ENCODE results near the gene ARID3A.
"Not testable (repeated sequence)": the region's sequence is repeated elsewhere in the genome, so short reads cannot be mapped to it uniquely, and the experiment has no call there.

The ARID3A gene

DNA sequence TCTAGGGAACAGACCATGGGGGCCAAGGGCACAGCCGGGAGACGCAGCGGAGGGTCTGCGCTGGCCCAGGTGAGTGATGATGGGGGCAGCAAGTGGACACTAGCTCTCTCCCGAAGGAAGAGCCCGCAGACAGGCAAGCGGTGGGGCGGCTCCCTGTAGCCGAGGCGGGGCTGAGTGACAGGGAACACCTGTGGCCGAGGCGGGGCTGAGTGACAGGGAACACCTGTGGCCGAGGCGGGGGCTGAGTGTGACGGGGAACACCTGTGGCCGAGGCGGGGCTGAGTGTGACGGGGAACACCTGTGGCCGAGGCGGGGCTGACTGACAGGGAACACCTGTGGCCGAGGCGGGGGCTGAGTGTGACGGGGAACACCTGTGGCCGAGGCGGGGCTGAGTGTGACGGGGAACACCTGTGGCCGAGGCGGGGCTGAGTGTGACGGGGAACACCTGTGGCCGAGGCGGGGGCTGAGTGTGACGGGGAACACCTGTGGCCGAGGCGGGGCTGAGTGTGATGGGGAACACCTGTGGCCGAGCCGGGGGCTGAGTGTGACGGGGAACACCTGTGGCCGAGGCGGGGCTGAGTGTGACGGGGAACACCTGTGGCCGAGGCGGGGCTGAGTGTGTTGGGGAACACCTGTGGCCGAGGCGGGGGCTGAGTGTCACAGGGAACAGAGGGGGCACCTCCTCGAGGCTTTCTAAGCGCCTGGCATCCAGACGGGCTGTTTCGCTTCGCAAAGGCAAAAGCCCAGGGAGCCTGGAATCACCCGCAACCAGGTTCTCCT is 34.2 kb upstream of the ARID3A start:
- not testable (repeated sequence) for DNase-seq

DNA sequence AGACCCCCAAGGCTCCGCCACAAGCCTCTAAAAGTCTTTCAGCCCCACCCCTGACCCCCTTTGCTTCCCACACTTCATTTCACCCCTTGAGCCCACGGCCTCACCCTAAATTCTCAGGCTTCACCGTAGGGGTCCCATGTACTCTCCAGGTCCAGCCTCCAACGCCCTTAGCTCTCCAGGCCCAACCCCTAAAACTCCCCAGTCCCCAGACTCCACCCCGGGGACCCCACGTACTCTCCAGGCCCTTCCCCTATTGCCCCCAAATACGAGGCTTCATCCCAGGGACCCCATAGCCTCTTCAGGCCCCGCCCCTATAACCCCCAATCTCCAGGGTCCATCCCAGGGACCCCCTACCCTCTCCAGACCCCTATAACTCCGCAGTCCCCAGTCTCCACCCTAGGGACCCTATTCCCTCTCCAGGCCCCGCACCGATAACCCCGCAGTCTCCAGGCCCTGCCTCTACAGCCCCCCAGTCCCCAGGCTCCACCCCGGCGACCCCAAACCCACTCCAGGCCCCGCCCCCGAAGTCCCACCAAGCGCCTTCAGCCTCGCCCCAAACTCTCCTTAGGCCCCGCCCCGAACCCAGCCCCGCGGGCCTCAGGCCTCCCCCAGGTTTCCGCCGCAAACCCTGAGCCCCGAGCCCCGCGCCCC is 33.5 kb upstream of the ARID3A start:
- DNase-seq = no peak

DNA sequence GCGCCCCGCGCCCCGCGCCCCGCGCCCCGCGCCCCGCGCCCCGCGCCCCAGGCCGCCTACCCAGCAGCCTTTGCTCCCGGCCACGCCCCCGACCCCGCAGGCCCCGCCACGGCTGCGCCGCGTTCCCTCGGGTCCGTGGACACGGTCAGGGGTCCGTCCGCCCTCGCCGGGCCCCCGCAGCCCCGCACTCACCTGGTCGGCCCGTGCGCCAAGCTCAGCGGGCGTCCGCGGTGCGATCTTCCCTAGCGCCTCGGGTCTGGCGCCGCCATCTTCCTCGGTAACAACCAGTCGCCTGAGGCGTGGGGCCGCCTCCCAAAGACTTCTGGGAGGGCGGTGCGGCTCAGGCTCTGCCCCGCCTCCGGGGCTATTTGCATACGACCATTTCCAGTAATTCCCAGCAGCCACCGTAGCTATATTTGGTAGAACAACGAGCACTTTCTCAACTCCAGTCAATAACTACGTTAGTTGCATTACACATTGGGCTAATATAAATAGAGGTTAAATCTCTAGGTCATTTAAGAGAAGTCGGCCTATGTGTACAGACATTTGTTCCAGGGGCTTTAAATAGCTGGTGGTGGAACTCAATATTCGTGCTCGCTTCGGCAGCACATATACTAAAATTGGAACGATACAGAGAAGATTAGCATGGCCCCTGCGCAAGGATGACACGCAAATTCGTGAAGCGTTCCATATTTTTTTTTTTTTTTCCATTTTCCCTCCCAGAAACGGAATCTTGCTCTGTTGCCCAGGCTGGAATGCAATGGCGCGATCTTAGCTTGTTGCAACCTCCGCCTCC is 32.7 kb upstream of the ARID3A start, which contains the start of the genes MED16 and RNU6-9:
Gene MED16, minus strand, starts transcription at position 294 of the 796 bp plus-strand sequence. CDS start 2,056 bp downstream, outside the sequence.
Gene RNU6-9, plus strand, starts transcription at position 591 of the 796 bp plus-strand sequence.
- DNase-seq = peak; percentile 91

DNA sequence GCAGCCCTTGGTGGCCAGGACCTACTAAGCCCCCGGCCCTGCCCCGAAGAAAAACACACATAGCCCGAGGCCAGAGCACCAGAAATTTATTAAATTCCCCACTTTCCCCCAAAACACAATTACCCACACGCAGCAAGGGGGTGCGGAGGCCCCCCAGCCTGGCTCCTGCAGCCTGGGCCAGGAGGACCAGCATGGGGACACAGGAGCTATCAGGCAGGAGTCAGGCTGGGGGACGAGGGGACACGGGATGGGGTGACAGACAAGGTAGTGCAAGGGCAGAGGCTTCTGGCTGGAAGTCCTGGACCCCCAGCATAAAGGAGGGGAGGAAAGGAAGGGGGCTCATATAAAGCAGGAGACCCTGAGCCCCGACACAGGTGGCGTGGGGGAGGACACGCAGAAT is 29.4 kb upstream of the ARID3A start:
- DNase-seq = no peak

DNA sequence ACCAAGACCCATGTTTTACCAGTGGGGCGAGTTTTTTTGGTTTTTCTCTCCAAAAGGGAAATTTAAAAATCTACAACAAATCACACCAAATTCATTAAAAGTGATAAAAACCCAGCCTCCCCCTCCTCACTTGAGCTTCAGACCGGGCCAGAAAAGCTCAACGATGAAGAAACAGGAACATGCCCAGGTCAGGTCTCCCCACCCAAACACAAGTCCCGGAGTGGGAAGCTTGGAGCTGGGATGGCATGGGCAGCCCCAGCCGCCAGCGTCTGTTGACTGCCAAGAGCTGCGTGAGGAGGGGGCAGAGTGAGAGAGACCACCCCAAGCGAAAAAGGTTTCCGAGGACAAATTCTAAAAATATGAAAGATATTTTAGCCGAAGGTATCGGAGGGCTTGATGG is 28.8 kb upstream of the ARID3A start:
- DNase-seq = no peak

DNA sequence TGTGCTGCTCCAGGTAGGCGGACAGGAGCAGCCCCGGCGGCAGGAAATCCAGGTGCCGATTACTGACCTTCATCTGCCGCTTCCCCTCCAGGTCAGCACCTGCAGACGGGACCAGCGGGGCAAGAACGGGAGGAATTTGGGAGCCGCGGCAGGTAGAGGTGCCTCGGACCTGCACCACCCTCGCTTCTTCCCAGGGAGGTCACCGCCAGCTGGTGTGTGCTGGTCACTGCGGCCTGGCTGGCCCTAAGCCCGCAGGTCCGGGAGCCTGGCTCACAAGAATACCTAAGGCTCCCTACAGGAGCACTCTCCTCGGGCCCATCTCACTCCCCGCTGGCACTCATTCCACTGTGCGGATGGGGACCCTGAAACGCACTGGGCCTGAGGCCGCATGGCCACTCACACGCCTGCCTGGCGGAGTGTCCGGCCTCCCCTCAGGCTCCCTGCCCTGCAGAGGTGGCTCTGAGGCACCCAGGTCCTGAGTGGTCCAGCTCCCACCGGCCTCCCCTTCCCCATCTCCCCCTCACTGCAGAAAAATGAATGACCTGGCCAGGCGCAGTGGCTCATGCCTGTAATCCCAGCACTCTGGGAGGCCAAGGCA is 28.3 kb upstream of the ARID3A start:
- DNase-seq = no peak

DNA sequence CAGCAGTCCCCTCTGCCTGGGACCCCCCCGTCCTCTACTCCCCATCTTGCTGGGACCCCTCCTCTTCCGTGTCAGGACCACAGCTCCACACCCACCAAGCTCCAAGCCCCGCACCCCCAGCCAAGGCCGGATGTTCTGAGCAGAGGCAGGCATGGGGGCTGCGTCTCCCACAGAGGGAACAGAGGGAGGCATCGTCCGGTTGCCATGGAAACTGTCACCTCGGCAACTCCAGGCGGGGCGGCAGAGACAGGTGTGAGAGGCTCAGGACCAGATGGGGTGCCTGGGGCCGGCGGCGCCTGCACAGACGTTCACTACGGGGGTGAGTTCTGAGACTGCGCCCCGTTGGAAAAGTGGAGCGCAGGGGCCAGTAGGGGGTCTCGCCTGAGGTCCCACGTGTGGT is 27.2 kb upstream of the ARID3A start:
- no peak for DNase-seq

DNA sequence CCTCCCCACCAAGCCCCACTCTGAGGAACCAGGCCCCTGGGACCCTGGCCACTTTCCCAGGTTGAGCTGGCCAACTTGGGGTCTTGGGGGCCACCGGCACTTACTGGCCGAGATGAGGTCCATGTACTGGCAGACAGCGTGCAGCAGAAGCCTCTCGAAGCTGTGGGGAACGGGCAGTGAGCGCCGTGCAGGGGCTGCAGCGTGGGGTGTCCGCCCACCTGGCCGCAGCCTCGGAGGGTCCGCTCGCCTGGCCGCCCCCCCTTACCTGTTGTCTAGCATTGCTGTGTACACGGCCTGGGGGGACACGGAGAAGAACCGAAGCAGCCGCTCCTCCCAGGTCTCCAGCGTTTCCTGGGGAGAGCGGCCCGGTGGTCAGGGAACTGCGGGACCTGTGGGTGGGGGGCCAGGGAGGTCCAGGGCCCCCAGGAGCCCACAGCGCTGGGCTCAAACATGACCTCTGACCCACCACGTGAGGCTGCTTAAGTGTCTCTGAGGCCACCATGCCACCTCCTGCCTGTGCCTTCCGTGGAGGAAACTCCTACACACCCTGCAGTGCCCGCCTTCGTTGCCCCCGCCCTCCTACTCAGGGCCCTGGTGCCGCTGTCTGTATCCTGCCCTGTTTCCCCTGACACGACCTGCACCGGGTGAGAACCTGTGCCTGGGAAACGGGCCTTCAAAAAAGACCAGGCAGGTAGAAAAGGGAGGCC is 26.3 kb upstream of the ARID3A start:
- no peak for DNase-seq

DNA sequence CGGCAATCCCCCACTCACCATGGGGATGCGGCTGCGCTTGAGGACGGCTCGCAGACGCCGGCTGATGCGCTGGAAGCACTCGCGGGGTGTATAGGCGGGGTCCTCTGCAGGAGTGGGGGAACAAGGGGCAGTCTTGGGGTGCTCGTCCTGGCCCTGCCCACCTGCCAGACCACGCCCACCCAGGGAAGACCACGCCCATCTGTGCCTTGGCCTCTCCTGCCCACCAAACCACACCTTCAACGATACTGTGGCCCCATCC is 25.9 kb upstream of the ARID3A start:
- no peak for DNase-seq

DNA sequence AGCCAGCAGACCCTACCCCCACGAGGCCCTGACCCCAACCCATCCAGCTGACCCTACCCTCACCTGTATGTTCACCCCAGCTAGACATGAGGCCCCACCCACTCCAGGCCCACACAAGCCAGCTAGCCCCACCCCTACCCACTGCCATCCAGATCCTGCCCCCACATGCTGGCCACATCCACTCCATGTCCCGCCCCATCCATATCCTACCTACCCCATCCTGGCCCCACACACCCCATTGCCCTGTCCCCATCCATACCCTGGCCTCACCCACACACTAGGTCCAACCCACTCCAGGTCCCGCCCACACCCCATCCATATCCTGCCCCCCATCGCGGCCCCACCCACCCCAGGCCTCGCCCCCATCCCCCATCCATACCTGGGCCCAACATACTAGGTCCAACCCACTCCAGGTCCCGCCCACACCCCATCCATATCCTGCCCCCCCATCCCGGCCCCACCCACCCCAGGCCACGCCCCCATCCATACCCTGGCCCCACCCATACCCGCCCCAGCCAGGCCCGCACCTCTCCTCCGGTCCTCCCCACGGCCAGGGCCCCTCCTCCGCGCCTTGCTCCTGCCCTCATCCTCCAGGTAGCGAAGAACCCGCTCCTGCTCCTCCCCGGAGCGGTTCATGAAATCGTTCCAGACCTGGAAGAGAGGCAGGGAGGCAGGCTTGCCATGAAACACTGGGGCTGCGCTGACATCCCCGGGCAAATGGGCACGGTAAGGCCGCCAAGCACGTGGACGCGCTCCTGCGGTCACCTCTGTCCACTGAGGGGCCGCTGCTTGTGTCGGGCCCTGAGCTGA is 25.3 kb upstream of the ARID3A start:
- DNase-seq = no peak

DNA sequence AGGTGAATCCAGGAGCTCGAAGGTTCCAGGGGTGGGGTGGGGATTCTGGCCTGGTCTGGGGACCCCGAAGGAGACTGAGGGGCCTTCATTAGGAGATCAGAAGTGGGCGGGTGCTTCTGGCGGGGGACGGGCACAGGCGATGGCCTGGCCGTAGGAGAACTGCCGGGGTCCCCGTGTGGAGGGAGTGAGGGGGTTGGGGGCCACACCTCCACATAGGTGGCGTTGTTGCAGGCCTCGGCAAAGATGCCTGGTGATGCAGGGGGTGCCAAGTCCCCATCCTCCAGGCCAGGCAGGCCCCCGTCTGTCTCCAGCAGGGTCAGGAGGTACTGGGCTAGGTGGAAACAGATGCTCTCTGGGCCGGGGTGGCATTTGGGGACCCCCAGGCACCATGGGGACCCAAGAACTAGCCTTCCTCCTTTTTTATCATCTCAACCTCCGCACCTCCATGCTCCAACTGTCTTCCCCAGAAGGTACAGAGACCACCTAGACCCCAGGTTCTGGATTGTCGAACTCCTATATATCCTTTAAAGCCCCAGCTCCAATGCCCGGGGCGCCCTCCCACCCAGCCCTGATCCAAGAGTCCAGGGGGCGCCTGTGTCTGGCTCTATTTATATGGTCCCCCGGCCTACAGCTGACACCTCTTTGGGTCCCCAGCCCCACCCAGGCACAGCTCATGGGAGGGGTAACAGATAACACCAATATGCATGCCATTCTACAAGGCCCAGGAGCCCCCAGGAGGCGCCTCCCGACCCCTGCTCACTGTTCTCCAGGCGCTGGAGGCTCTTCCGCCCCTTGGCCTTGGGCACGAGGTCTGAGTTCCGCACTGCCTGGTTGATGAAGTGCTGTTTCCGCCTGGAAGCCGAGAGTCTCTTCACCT is 24.4 kb upstream of the ARID3A start:
- DNase-seq = no peak

DNA sequence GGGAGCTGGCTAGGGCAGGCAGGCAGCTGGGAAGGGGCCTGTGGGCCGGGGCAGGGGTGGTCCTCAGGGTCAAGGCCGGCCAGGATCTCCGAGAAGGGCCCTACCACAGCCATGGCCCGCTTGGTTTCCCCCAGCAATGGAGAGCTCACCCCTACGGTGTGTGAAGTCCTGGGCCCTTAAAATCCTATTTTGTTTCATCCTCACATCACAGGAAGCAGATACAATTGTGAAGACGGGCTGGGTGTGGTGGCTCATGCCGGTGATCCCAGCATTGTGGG is 23.8 kb upstream of the ARID3A start:
- DNase-seq = no peak

DNA sequence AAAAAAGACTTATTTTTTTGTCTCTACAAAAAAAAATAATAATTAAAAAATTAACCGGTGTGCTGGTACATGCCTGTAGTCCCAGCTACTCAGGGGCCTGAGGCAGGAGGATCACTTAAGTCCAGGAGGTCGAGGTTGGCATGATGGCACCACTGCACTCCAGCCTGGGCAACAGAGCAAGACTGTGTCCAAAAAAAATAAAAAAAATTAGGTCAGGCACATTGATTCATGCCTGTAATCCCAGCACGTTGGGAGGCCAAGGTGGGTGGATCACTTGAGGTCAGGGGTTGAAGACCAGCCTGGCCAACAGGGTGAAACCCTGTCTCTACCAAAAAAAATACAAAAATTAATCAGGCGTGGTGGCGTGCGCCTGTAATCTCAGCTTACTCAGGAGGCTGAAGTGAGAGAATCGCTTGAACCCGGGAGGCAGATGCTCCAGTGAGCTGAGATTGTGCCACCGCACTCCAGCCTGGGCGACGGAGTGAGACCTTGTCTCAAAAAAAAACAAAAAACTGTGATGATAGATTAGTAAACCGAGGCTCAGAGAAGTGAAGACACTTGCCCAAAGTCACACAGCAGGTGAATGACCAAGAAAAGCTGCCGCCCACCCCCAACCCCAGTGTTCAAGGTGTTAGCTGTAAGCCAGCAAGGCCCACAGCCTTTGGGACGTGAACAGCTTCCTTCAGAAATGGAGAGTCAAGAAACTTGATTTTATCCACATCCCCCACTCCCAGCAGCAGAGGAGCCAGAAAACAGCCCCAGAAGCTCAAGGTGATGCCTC is 23.2 kb upstream of the ARID3A start:
- no peak for DNase-seq

DNA sequence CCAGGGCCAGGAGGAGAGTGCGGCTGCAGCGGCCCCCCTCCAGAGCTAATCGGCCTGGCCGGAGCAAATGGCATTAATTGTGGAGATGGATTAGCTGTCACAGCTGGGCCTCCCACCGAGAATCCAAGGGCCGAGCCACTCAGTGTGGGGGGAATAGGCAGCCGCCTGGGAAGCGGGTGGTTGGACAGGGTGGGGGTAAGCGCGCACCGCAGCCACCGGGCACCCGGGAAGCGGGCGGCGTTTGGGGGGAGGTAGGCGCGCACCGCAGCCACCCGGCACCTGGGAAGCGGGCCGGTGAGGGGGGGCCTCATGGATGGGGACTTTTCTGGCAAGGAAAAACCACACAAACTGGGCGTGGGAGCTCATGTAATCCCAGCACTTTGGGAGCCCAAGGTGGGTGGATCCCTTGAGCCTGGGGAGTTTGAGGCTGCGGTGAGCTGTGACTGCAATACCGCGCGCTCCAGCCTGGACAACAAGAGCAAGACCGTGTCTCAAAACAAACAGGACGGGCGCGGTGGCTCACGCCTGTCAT is 22.5 kb upstream of the ARID3A start:
- DNase-seq = peak; percentile 48

DNA sequence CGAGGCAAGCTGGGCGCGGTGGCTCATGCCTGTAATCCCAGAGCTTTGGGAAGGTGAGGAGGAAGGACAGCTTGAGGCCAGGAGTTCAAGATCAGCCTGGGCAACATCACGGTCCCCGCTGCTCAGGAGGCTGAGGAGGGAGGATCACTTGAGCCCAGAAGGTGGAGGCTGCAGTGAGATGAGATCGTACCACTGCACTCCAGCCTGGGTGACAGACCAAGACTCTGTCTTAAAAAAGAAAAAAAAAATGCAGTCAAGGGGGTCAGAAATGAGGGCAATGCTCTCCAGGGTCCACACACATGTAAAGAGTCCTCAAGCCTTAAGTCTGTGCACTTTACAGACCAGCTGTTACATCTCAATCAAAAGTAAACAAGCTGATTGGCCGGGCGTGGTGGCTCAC is 21.3 kb upstream of the ARID3A start:
- DNase-seq = no peak

DNA sequence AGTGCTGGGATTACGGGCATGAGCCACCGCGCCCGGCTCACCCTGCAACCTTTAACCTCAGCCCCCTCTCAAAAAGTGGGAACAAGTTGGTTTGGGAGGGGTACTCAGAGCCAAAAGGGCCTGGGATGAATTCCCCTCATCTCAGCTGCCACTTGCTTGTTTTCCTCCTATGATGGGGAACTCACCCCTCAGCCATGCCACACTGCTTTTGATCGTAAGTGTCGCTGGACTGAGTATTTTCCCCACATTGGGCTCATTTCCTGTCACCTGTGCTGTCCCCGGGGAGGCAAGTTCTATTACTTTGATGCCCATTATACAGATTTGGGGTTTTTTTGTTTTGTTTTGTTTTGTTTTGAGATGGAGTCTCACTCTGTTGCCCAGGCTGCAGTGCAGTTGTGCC is 19.4 kb upstream of the ARID3A start:
- no peak for DNase-seq

DNA sequence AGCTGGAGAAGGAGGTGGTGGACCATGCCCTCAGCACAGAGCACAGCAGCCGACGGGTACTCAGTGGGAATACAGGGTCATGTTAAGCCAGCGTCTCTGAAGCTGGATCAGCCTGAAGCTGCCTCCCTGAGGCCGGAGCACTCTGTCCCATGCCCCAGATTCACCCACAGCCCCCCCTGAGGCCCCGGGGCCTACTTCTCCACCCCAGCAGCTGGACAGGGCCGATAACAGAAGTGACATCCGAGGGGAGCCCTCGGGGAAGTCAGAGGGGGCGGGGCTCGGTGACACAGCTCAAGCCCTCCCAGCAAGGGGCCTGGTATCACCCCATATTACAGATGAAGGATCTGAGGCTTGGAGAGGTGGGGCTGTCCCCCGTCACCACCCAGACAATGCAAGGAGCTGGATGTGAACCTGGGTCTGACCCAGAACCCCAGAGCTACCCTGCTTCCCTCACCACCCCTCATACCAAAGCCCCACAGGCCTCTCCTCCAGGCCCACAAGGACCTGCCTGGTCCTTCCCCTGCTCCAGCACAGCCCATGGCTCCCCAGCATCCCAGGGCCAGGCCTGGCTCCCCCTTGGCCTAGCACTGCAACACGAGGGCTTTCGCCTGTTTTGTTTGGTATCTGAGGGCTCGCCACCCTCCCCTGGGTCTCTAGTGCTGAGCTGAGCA is 18.5 kb upstream of the ARID3A start:
- no peak for DNase-seq

DNA sequence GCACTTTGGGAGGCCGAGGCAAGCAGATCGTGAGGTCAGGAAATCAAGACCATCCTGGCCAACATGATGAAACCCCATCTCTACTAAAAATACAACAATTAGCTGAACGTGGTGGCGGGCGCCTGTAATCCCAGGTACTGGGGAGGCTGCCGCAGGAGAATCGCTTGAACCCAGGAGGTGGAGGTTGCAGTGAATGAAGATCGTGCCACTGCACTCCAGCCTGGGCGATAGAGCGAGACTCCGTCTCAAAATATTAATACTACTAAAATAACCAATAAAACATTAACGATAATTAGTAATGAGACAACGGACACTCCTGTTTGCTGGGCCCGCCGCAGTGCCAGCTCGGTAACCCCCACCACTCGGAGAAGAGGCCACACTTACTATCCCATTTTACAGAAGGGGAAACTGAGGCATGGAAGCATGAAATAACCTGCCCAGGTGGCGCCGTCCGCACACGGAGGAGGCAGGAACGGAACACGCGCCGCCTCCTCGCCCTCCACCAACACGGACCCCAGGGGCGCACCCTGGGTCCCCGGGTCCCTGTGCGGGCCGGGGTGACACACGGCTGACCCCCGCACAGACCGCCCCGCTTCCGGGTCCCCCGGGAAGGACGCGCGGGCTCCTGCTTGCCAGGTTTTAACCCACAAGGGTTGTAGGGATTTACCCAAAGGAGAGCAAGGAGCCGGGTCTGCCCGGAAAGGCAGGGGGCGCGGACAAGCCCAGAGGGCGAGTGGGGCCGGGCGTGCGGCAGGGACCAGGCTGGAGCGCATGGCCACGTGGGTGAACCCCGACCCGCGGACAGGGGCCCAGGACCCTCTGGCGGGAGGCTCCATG is 14.4 kb upstream of the ARID3A start:
- no peak for DNase-seq

Data from fibroblast of upper back skin (primary cell).